Endothelial cell of umbilical vein (primary cell): Measurements from ENCODE around the gene TCERG1L. TPM values are rescaled to one million over a fixed set of nuclear protein-coding genes. Genes with fewer than 3 reads are reported as not detected.
"Not testable (repeated sequence)": the region's sequence is repeated elsewhere in the genome, so short reads cannot be mapped to it uniquely, and the experiment has no call there.

Experiments
- BruUV-seq: library from RNA; stranded (reverse); fragments of 400-500 nt; replicated peaks from 2 replicates; lab custom pipeline; 2021; lab: Mats Ljungman, UMichigan
- CTCF ChIA-PET: fragments of 300-600, 350-600 bp; sonication (Branson Sonifier 250); formaldehyde crosslinking; loops from one replicate; lab custom pipeline; 2021; ENCODE audit warnings: antibody characterized with exemption, inconsistent platforms; lab: Charles Lee
- POLR2A ChIA-PET: fragments of 300-600, 350-600 bp; sonication (Branson Sonifier 250); formaldehyde crosslinking; loops from one replicate; lab custom pipeline; 2021; ENCODE audit warnings: antibody characterized with exemption, inconsistent platforms; lab: Charles Lee
- DNase-seq: peaks from one replicate; pipeline ENCODE4 v3.0.0-alpha.2; 2011; ENCODE audit warnings: low read depth, low spot score
- FAIRE-seq: peaks from 2 replicates; lab custom pipeline; 2011; peaks lifted over from hg19 to GRCh38; lab: Jason Lieb, UNC
- H2AFZ ChIP-seq: 2 replicates; pipeline ENCODE4 v1.6.0; 2012; ENCODE audit warnings: low read depth, low read length, control low read depth, inconsistent platforms
- H3K27ac ChIP-seq: 2 replicates; pipeline ENCODE4 v1.5.1; 2011; ENCODE audit warnings: low read depth, mild to moderate bottlenecking, control low read depth, low read length, moderate library complexity; ENCODE audit not compliant: insufficient read depth
- H3K27me3 ChIP-seq, 2 experiments: 2 replicates each; pipeline versions ENCODE4 v1.6.0 to v1.6.1; 2011; ENCODE audit warnings: low read length in 2 of 2, mixed read lengths in 1 of 2; ENCODE audit not compliant: control insufficient read depth in 2 of 2, insufficient read depth in 2 of 2
- H3K36me3 ChIP-seq, 2 experiments: 2 replicates in 1 of 2; 3 replicates in 1 of 2; pipeline ENCODE4 v1.5.1; 2011; ENCODE audit warnings: low read length in 2 of 2, mild to moderate bottlenecking in 1 of 2, moderate library complexity in 1 of 2; ENCODE audit not compliant: control insufficient read depth in 2 of 2, insufficient read depth in 2 of 2; ENCODE audit errors: extremely low read depth in 1 of 2
- H3K4me1 ChIP-seq: 3 replicates; pipeline ENCODE4 v1.5.1; 2011; ENCODE audit warnings: mild to moderate bottlenecking, low read length; ENCODE audit not compliant: control insufficient read depth, insufficient read depth; ENCODE audit errors: extremely low read depth
- H3K4me2 ChIP-seq: 2 replicates; pipeline ENCODE4 v1.6.1; 2011; ENCODE audit warnings: low read length, control low read depth, mixed read lengths; ENCODE audit not compliant: insufficient read depth
- H3K4me3 ChIP-seq, 3 experiments: fragments of 200-600 bp in 1 of 3; sonication (generic), shearing (Covaris generic) in 1 of 3; replicated peaks in 1 of 3; 2 replicates each; pipeline ENCODE4 v1.5.1; 2011 to 2016; ENCODE audit warnings: control low read depth in 3 of 3, low read length in 3 of 3, mild to moderate bottlenecking in 2 of 3, inconsistent platforms in 1 of 3, low read depth in 1 of 3, moderate library complexity in 1 of 3; ENCODE audit not compliant: insufficient read depth in 1 of 3
- H3K79me2 ChIP-seq: 2 replicates; pipeline ENCODE4 v1.6.0; 2012; ENCODE audit warnings: low read length, inconsistent platforms; ENCODE audit not compliant: control insufficient read depth, insufficient read depth
- H3K9ac ChIP-seq: replicated peaks from 2 replicates; pipeline ENCODE3; 2011; ENCODE audit warnings: low read length, control low read depth; ENCODE audit not compliant: insufficient read depth; ENCODE audit errors: extremely low read depth
- H3K9me1 ChIP-seq: replicated peaks from 3 replicates; pipeline ENCODE4 v1.6.0; 2011; ENCODE audit warnings: mild to moderate bottlenecking, low read length; ENCODE audit not compliant: control insufficient read depth, insufficient read depth; ENCODE audit errors: extremely low read depth
- H3K9me3 ChIP-seq: replicated peaks from 2 replicates; pipeline ENCODE4 v1.5.1; 2012; ENCODE audit warnings: low read length, inconsistent platforms; ENCODE audit not compliant: control insufficient read depth, insufficient read depth
- H4K20me1 ChIP-seq: replicated peaks from 2 replicates; pipeline ENCODE3; 2011; ENCODE audit warnings: mild to moderate bottlenecking, low read length; ENCODE audit not compliant: control insufficient read depth, insufficient read depth; ENCODE audit errors: extremely low read depth
- CTCF ChIP-seq, 2 donors: IDR thresholded peaks; 1 replicate in 1 of 2; 2 replicates in 1 of 2; pipeline ENCODE4 v1.5.1; 2011; ENCODE audit warnings: low read length in 2 of 2, mild to moderate bottlenecking in 2 of 2, moderate library complexity in 2 of 2, control low read depth in 1 of 2, inconsistent platforms in 1 of 2, low read depth in 1 of 2; ENCODE audit not compliant: insufficient read depth in 1 of 2; ENCODE audit errors: extremely low read depth in 1 of 2
- EZH2 ChIP-seq: IDR thresholded peaks from 2 replicates; pipeline ENCODE4 v1.6.1; 2012; ENCODE audit warnings: borderline replicate concordance, low read depth, mild to moderate bottlenecking, moderate library complexity, low read length, inconsistent platforms; ENCODE audit not compliant: severe bottlenecking
- FOS ChIP-seq: IDR thresholded peaks from 2 replicates; pipeline ENCODE4 v1.6.1; 2011; ENCODE audit warnings: mild to moderate bottlenecking, low read length, moderate library complexity, borderline replicate concordance; ENCODE audit not compliant: insufficient read depth
- GATA2 ChIP-seq: IDR thresholded peaks from 2 replicates; pipeline ENCODE4 v1.7.0; 2011; ENCODE audit warnings: low read depth, mild to moderate bottlenecking, moderate library complexity, mixed read lengths, low read length; ENCODE audit not compliant: insufficient read length, insufficient read depth
- JUN ChIP-seq: IDR thresholded peaks from 2 replicates; pipeline ENCODE4 v1.6.1; 2011; ENCODE audit warnings: borderline replicate concordance, low read depth; ENCODE audit not compliant: insufficient read length, insufficient read depth
- MAX ChIP-seq: IDR thresholded peaks from 2 replicates; pipeline ENCODE4 v1.6.1; 2011; ENCODE audit not compliant: insufficient read depth, insufficient read length
- MYC ChIP-seq: IDR thresholded peaks from one replicate; pipeline ENCODE4 v1.6.1; 2011; ENCODE audit warnings: mild to moderate bottlenecking, low read depth, low read length
- POLR2A ChIP-seq: IDR thresholded peaks from 2 replicates; pipeline ENCODE4 v1.6.1; 2012; ENCODE audit warnings: low read depth, mild to moderate bottlenecking, control low read depth, low read length
- POLR2AphosphoS5 ChIP-seq: IDR thresholded peaks from 2 replicates; pipeline ENCODE4 v1.6.1; 2012; ENCODE audit warnings: low read depth, mild to moderate bottlenecking, control low read depth, low read length, moderate library complexity; ENCODE audit not compliant: insufficient read depth
- dilution Hi-C: fragments of 300-500 bp; cut with MboI; formaldehyde crosslinking; loops from one replicate; pipeline ENCODE4 v1.15.0; 2019; ENCODE audit warnings: low sequenced_read_pairs; ENCODE audit not compliant: extremely low pct_ligation_motif_present
- intact Hi-C: fragments of 100-400 bp; cut with micrococcal nuclease; formaldehyde crosslinking; loops from one replicate; pipeline ENCODE4 v1.10.0; 2022
- polyA plus RNA-seq, 4 experiments: library from polyadenylated mRNA; depleted of rRNA in 3 of 4; stranded (reverse) in 3 of 4; unstranded in 1 of 4; fragments of >200 nt; gene quantifications; 2 replicates each; pipeline versions ENCODE4 v1.2.1 to v1.2.3, GENCODE V29; 2011 to 2012; ENCODE audit warnings: missing spikeins in 1 of 4
- total RNA-seq: library from RNA; stranded (reverse); gene quantifications from 2 replicates; pipeline ENCODE4 v1.2.3, GENCODE V29; 2021

Gene TCERG1L
- total and polyA plus RNA-seq, 2 donors (not counting 3 experiments of a cell fraction or from before 2014, with no cell fraction given), result not detected

GRCh38 chr10:131237991-131238651, 73.4 kb downstream of the TCERG1L start:
- H3K79me2 ChIP-seq, result no peaks in the 10 kb centered on the region
- no peaks in the 10 kb centered on the region for H3K27me3 ChIP-seq
- no peak overlapping the region for H3K4me3 ChIP-seq
- DNase-seq (no peak), FAIRE-seq (no peak)
- H3K9me3 ChIP-seq, result peaks cover 4% of the 10 kb centered on the region
- H3K9ac ChIP-seq, result no peak overlapping the region
- H2AFZ ChIP-seq, result no peak overlapping the region
- H3K4me1 ChIP-seq, result no peaks in the 10 kb centered on the region
- H3K27ac ChIP-seq, result no peak overlapping the region
- TF ChIP-seq POLR2AphosphoS5 (no peak), FOS (no peak), MAX (no peak), GATA2 (no peak), POLR2A (no peak), MYC (no peak), JUN (no peak), EZH2 (no peak), CTCF (IDR thresholded peaks at IDR 0.05; ENCODE audit: extremely low read depth in 1 of 2, insufficient read depth in 1 of 2, low read depth in 1 of 2, low read length in 2 of 2) (no peak)
- H3K36me3 ChIP-seq, result no peaks in the 10 kb centered on the region
- no peak overlapping the region for H3K4me2 ChIP-seq
- dilution Hi-C loops, result no loop called here
- ChIA-PET POLR2A (no interaction called here), CTCF (no interaction called here)
- intact Hi-C loops, result no loop called here
- H3K9me1 ChIP-seq, result no peaks in the 10 kb centered on the region
- no peaks in the 10 kb centered on the region for H4K20me1 ChIP-seq
- BruUV-seq, result no TSS peak

GRCh38 chr10:131234606-131235005, 76.9 kb downstream of the TCERG1L start:
- intact Hi-C loops, H3K27ac ChIP-seq, H3K36me3 ChIP-seq, POLR2A ChIA-PET, H3K79me2 ChIP-seq, H3K4me3 ChIP-seq, dilution Hi-C loops, H3K9me1 ChIP-seq, FAIRE-seq, H2AFZ ChIP-seq, H4K20me1 ChIP-seq, H3K9ac ChIP-seq, H3K4me1 ChIP-seq, BruUV-seq, H3K9me3 ChIP-seq, H3K27me3 ChIP-seq, CTCF ChIA-PET, H3K4me2 ChIP-seq, DNase-seq: not testable (repeated sequence)
